GM21737 (cell line): ENCODE results near the gene HMGXB3.
"Not testable (repeated sequence)": the region's sequence is repeated elsewhere in the genome, so short reads cannot be mapped to it uniquely, and the experiment has no call there.

ENCODE experiments used
- ATAC-seq: cut with Tn5 transposase; IDR thresholded peaks from one replicate; pipeline ENCODE4 v1.9.1; 2021; ENCODE audit warnings: mild to moderate bottlenecking, moderate library complexity; ENCODE audit not compliant: unreplicated experiment

HMGXB3 gene

GRCh38 chr5:150081541-150082283, 81.2 kb downstream of the HMGXB3 start:
- peak; percentile 76 for ATAC-seq

GRCh38 chr5:150082374-150082773, 81.8 kb downstream of the HMGXB3 start:
- ATAC-seq: no peak

DNA sequence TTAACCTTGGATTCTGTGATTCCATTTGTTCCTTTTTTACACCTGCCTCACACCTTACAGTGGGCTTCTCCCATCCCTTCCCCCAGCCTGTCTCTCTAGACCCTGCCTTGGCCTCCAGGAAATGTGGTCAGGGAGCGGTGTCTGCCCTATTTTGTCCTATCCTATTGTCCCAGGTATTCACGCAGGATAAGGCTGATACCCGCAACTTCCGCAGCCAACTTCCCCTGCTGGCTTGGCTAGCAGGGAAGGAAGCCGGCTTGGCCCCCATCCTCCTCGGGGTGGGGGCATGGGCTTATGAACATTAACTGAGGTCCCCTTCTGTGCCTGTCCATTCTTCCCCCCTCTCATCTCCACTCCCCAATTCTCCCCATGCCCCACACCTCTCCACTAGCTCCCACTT, 82.3 kb downstream of the HMGXB3 start:
- ATAC-seq: no peak

DNA sequence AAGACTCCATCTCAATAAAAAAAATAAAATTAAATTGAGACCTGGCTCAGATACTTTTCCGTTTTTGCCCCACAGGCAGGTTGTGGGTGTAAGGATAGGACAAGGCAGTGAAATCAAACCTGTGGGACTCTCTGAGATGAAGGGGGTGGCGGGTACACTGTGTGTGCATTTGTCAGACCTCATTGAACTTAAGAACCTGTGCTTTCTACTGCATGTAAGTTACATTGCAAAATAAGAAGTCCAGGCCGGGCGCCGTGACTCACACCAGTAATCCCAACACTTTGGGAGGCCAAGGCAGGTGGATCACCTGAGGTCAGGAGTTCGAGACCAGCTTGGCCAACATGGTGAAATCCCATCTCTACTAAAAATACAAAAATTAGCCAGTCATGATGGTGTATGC, 84.2 kb downstream of the HMGXB3 start:
- not testable (repeated sequence) for ATAC-seq

- ATAC-seq: no peak
These were observed 84.8 kb downstream of the HMGXB3 start for GRCh38 chr5:150085191-150085912.

DNA sequence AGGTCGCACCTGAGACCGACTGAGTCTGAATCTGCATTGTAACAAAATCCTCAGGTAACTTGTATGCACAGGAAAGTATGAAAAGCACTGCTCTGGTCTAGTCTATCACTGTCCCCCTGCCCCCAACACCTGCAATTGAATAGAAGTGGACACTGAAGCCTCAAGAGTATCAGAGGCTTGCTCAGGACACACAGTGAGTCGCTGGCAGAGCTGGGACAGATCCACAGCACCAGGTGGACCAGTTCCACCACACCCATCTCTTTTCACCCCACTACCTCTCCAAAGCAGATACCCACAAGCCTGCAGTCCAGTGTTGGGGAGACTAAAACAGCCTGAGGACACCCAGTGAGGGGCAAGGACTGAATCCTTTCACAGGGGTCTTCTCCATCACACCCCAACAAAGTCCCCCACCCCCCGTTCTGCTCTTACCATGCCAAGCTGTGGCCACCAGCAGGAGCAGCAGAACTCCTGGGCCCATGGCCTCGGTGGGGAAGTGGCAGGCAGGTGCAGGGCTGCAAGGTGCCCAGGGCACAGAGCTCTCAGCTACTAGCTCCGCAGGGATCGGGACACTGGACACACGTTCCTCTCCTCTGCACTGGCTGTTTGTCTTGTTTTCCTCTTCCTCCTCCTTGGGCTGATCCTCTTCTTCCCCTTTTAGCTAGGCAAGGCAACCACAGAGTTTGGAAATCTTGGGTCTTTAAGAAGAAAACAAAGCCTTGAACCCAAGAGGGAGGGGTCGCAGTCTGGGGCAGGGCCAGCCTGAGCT, 85.6 kb downstream of the HMGXB3 start, which contains the start of gene CSF1R:
Gene CSF1R (minus strand): TSS at position 605 of the 766 bp plus-strand sequence. CDS start 127 bp downstream, at position 478.
- no peak for ATAC-seq

DNA sequence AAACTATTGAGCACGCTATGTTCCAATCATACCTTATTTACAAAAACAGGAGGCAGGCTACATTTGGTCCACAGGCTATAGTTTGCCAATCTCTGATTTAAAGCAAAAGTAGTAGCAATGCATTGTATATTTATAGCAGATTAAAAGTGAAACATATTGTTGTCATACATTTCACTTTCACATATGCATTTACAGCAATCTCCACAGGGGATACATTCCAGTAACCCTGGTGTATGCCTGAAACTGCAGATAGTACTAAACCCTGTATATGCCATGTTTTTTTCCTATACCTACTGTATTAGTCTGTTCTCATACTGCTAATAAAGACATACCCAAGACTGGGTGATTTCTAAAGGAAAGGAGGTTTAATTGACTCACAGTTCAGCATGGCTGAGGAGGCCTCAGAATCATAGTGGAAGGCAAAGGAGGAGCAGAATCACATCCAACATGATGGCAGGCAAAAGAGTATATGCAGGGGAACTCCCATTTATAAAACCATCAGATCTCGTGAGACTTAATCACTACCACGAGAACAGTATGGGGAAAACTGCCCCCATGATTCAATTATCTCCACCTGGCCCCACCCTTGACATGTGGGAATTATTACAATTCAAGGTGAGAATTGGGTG, 91.7 kb downstream of the HMGXB3 start:
- ATAC-seq: no peak

- ATAC-seq: no peak
These were observed 96.6 kb downstream of the HMGXB3 start for GRCh38 chr5:150097152-150097551.

GRCh38 chr5:150101023-150101422, 100.5 kb downstream of the HMGXB3 start:
- ATAC-seq: no peak
